Heart left ventricle (tissue), 13 donors: ENCODE measurements around the gene NUMB.

Experiments used
- CTCF ChIP-seq, 12 donors: fragments of 200-600 bp; sonication (generic) in 4 of 12; IDR thresholded peaks; one replicate each; pipeline versions ENCODE4 v1.5.0 to v1.8.0; 2018 to 2022; ENCODE audit warnings: antibody characterized with exemption in 12 of 12, mild to moderate bottlenecking in 5 of 12
- POLR2A ChIP-seq, 2 donors: fragments of 450-650 bp; IDR thresholded peaks; one replicate each; pipeline ENCODE4 v1.6.1; 2017; ENCODE audit warnings: antibody characterized with exemption in 2 of 2, mild to moderate bottlenecking in 2 of 2, moderate library complexity in 2 of 2
- donor health status: ischemic (EF 13 %, LVEDD 7.1; RV severe dilation, severe dysfunction).
- donor health status: DM: no; HTN: yes; CAD: no.
- donor health status: DM: no; HTN: no; CAD: no.
- donor health status: ischemic (EF 25% LVEDD 6.9; RV normal size, moderate dysfunction).
- donor health status: ischemic (EF 25% LVEDD 5.7; RV mildly dilated, moderate dysfunction).
- donor health status: ischemic (EF 35%, LVEDD 5.7; RV mildly dilated, moderate dysfunction).
- donor health status: nonischemic (EF 11% LVEDD 7.7; RV severe dilation, severe dysfunction).
- donor health status: DM: yes; HTN: yes; CAD: no.
- donor health status: PGD.
- donor health status: ischemic (EF 29% LVEDD 5.4; RV normal size, mild dysfunction).
- donor health status: nonischemic (EF 23%, LVEDD 6.1; RV moderate dilation, normal function).

- no peak for TF ChIP-seq CTCF (IDR thresholded peaks at IDR 0.05)
- no peak for TF ChIP-seq POLR2A (IDR thresholded peaks at IDR 0.05)
Observed at GRCh38 chr14:73236157-73236556, 222.2 kb downstream of the NUMB start.
